ENCODE results near the gene EFCAB5. TPM values are rescaled to one million over a fixed set of nuclear protein-coding genes. Genes with fewer than 3 reads are reported as not detected.
"Not testable (repeated sequence)": the region's sequence is repeated elsewhere in the genome, so short reads cannot be mapped to it uniquely, and the experiment has no call there.

EFCAB5 gene
- total RNA-seq: 1 to 10 TPM in 1 of 9 donors, under 1 TPM in 2, not detected in 6; 0.18 to 1.4 (median 0.76) TPM
- under 1 TPM; 0.03 to 0.20 (median 0.08) TPM for polyA plus RNA-seq
- long read RNA-seq, donor 1: 0 reads
- long read RNA-seq, donor 2: 0 reads
- long read RNA-seq, donor 3: 0 reads
- long read RNA-seq, donor 4: 0 reads
- long read RNA-seq, donor 5, partial matches to known transcripts: 0 of 1 reads
- long read RNA-seq, donor 5, other reads (novel, unspliced or antisense): 1 of 1 reads
- long read RNA-seq, donor 6: 0 reads
- long read RNA-seq, donor 7: 0 reads
- long read RNA-seq, donor 8: 0 reads
- long read RNA-seq, donor 9: 0 reads
- long read RNA-seq, donor 10: 0 reads

DNA sequence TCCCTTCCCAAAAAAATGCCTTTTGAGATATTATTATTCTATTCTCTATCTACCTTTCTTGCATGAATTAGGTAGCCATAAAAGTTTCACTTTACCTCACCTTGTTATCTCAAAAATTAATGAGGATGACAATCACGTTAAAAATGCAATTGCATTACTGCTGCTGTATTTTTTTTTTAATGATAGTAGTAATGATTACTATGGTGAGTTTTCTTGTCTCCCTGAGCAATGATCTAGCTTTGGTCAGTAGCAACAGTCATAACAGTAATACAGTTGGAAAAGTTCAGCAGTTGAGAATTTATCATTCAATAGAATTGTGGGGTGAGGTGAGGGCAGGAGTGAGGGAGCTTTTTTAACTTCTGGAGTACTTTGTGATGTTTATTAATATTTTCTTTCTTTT is at the start of gene EFCAB5:
EFCAB5 (plus strand) TSS at position 301 of the 400 bp plus-strand sequence. CDS start 163 bp downstream, outside the sequence.
- 50 to 82% (median 64%) methylated on average over 1 of the region's 1 CpG for WGBS, 4 donors
- peaks cover 3% of the 10 kb centered on the region for H3K27me3 ChIP-seq
- no peak for DNase-seq
- intact Hi-C loops (cut with DNase I): no loop called here
- TF ChIP-seq, protein P1, sequence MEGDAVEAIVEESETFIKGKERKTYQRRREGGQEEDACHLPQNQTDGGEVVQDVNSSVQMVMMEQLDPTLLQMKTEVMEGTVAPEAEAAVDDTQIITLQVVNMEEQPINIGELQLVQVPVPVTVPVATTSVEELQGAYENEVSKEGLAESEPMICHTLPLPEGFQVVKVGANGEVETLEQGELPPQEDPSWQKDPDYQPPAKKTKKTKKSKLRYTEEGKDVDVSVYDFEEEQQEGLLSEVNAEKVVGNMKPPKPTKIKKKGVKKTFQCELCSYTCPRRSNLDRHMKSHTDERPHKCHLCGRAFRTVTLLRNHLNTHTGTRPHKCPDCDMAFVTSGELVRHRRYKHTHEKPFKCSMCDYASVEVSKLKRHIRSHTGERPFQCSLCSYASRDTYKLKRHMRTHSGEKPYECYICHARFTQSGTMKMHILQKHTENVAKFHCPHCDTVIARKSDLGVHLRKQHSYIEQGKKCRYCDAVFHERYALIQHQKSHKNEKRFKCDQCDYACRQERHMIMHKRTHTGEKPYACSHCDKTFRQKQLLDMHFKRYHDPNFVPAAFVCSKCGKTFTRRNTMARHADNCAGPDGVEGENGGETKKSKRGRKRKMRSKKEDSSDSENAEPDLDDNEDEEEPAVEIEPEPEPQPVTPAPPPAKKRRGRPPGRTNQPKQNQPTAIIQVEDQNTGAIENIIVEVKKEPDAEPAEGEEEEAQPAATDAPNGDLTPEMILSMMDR (IDR thresholded peaks at IDR 0.05): no peak
- TF ChIP-seq POLR2A (IDR thresholded peaks at IDR 0.05): no peak
- H3K9me3 ChIP-seq (replicated peaks in 1 of 3): peaks cover 0 to 6% (median 0%) of the 10 kb centered on the region in 3 donors
- no peak within 1 kb of the TSS for H3K4me3 ChIP-seq
- no peak within 1 kb of the TSS for H3K27ac ChIP-seq
- no peaks in the 10 kb centered on the region for H3K36me3 ChIP-seq (replicated peaks in 1 of 2)
- H3K4me1 ChIP-seq (replicated peaks in 1 of 2): no peaks in the 10 kb centered on the region

DNA sequence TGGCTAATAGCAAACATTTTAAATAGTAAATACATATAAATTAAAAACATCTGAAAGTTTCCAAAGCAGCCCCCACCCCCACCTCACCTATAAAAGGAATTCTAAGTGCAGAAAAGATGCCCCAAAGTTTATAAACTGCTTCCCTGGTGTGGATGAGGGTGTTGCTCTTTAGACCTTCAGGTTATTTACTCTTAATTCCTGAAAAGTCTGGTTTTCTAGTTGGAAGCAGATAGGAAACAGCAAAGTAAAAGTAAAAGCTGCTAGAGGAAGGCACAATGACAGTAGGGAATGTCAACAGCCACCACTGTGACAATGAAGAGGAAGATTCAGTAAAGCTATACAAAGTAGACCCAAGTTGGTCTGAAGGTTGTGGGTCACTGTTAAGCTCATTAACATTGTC is 49.2 kb upstream of the EFCAB5 start:
- no peak for TF ChIP-seq POLR2A (IDR thresholded peaks at IDR 0.05)
- TF ChIP-seq, protein P1 (IDR thresholded peaks at IDR 0.05): no peak
- intact Hi-C loops (cut with DNase I): no loop called here
- Histone ChIP-seq H3K4me1 (replicated peaks in 1 of 2) (peaks cover 0 to 6% of the 10 kb centered on the region in 2 donors), H3K27ac (no peak overlapping the region), H3K4me3 (no peak overlapping the region), H3K36me3 (replicated peaks in 1 of 2) (no peaks in the 10 kb centered on the region), H3K27me3 (no peaks in the 10 kb centered on the region), H3K9me3 (replicated peaks in 1 of 3) (no peaks in the 10 kb centered on the region)
- no peak for DNase-seq

DNA sequence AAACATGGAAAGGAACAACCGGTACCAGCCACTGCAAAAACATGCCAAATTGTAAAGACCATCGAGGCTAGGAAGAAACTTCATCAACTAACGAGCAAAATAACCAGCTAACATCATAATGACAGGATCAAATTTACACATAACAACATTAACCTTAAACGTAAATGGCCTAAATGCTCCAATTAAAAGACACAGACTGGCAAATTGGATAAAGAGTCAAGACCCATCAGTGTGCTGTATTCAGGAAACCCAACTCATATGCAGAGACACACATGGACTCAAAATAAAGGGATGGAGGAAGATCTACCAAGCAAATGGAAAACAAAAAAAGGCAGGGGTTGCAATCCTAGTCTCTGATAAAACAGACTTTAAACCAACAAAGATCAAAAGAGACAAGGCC is 44.3 kb upstream of the EFCAB5 start:
- H3K4me3 ChIP-seq; intact Hi-C loops (cut with DNase I); H3K4me1 ChIP-seq (replicated peaks in 1 of 2); H3K9me3 ChIP-seq (replicated peaks in 1 of 3); H3K27ac ChIP-seq; H3K27me3 ChIP-seq; DNase-seq; H3K36me3 ChIP-seq (replicated peaks in 1 of 2): not testable (repeated sequence)
- 93 to 98% (median 94%) methylated on average over 4 of the region's 4 CpGs for WGBS, 4 donors

DNA sequence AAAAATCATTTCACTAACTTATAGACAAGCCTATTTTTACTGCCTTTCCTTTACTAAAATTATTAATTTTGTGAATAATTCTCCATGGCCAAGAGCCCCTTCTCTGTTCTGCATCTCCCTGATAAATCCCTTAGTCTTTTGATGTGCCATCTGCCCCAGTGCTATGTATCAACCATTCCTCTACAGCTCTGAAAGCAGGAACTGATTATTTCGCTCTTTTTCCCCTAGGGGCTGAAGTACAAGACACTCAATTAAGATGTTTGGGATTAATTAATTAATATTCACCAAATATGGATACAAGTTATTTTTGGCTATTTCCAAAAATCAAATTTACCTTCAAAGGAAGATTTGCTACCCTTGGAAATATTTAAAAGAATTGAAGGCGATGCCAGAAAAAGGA is 38.0 kb upstream of the EFCAB5 start:
- 94 to 99% (median 94%) methylated on average over 2 of the region's 2 CpGs for WGBS, 4 donors
- TF ChIP-seq POLR2A (IDR thresholded peaks at IDR 0.05): no peak
- TF ChIP-seq, protein P1 (IDR thresholded peaks at IDR 0.05): no peak
- DNase-seq: no peak
- Histone ChIP-seq H3K27me3 (no peaks in the 10 kb centered on the region), H3K27ac (no peak overlapping the region), H3K9me3 (replicated peaks in 1 of 3) (no peaks in the 10 kb centered on the region), H3K4me1 (replicated peaks in 1 of 2) (no peaks in the 10 kb centered on the region), H3K36me3 (replicated peaks in 1 of 2) (no peaks in the 10 kb centered on the region), H3K4me3 (no peak overlapping the region)
- intact Hi-C loops (cut with DNase I): no loop called here

Measured in adrenal gland (tissue), 19 donors.